Glutamatergic neuron (in vitro differentiated cells): ENCODE data around the gene SPRY4. TPM values are rescaled to one million over a fixed set of nuclear protein-coding genes. Genes with fewer than 3 reads are reported as not detected.

Experiments used
- DNase-seq: peaks from one replicate; pipeline ENCODE4 v3.0.0; 2022
- H3K27ac Mint-ChIP-seq: one replicate; pipeline ENCODE4 v1.8.0; 2020; ENCODE audit warnings: mild to moderate bottlenecking, mixed read lengths, inconsistent platforms; ENCODE audit not compliant: unreplicated experiment
- H3K27me3 Mint-ChIP-seq: one replicate; pipeline ENCODE4 v1.8.0; 2020; ENCODE audit warnings: mild to moderate bottlenecking, moderate library complexity, mixed read lengths, inconsistent platforms; ENCODE audit not compliant: unreplicated experiment
- H3K36me3 Mint-ChIP-seq: one replicate; pipeline ENCODE4 v1.8.0; 2020; ENCODE audit warnings: mild to moderate bottlenecking, mixed read lengths, inconsistent platforms; ENCODE audit not compliant: unreplicated experiment
- H3K4me1 Mint-ChIP-seq: one replicate; pipeline ENCODE4 v1.8.0; 2020; ENCODE audit warnings: mild to moderate bottlenecking, low read depth, mixed read lengths, inconsistent platforms; ENCODE audit not compliant: unreplicated experiment
- H3K4me3 Mint-ChIP-seq: one replicate; pipeline ENCODE4 v1.8.0; 2020; ENCODE audit warnings: mild to moderate bottlenecking, mixed read lengths, inconsistent platforms; ENCODE audit not compliant: unreplicated experiment
- H3K9me3 Mint-ChIP-seq: one replicate; pipeline ENCODE4 v1.8.0; 2020; ENCODE audit warnings: mild to moderate bottlenecking, moderate library complexity, mixed read lengths, inconsistent platforms; ENCODE audit not compliant: unreplicated experiment
- CTCF ChIP-seq: fragments of 200-600 bp; sonication (generic); IDR thresholded peaks from one replicate; pipeline ENCODE4 v1.5.0; 2021; ENCODE audit not compliant: partially characterized antibody, unreplicated experiment
- total RNA-seq: library from RNA; stranded (reverse); fragmentation: NEBNext Ultra II Directional; extraction: Animal tissue kit (Norgen Biotek cat#: 25700); gene quantifications from one replicate; pipeline ENCODE4 v1.2.1, GENCODE V29; 2021; ENCODE audit not compliant: unreplicated experiment

SPRY4 gene
- total RNA-seq, 1 donor from 2014 or later, result 12.5 TPM

GRCh38 chr5:142292808-142293207 lies 32.0 kb downstream of the SPRY4 start:
- peaks cover 2% of the 10 kb centered on the region for H3K9me3 Mint-ChIP-seq
- no peak overlapping the region for H3K27ac Mint-ChIP-seq
- no peaks in the 10 kb centered on the region for H3K36me3 Mint-ChIP-seq
- peaks cover 1% of the 10 kb centered on the region for H3K27me3 Mint-ChIP-seq
- H3K4me3 Mint-ChIP-seq, result no peak overlapping the region
- no peak for TF ChIP-seq CTCF
- H3K4me1 Mint-ChIP-seq, result peaks cover 13% of the 10 kb centered on the region
- DNase-seq, result no peak

- Mint-ChIP-seq H3K9me3 (peaks cover 2% of the 10 kb centered on the region), H3K36me3 (no peaks in the 10 kb centered on the region), H3K27ac (no peak overlapping the region), H3K4me1 (peaks cover 14% of the 10 kb centered on the region), H3K27me3 (peaks cover 1% of the 10 kb centered on the region), H3K4me3 (no peak overlapping the region)
- DNase-seq, result no peak
- TF ChIP-seq CTCF, result no peak
These were observed 32.6 kb downstream of the SPRY4 start for GRCh38 chr5:142292249-142292648.

GRCh38 chr5:142290577-142291299 lies 34.1 kb downstream of the SPRY4 start:
- no peak overlapping the region for H3K27ac Mint-ChIP-seq
- H3K4me3 Mint-ChIP-seq, result no peak overlapping the region
- DNase-seq, result no peak
- no peaks in the 10 kb centered on the region for H3K36me3 Mint-ChIP-seq
- H3K4me1 Mint-ChIP-seq, result peaks cover 6% of the 10 kb centered on the region
- no peaks in the 10 kb centered on the region for H3K9me3 Mint-ChIP-seq
- H3K27me3 Mint-ChIP-seq, result peaks cover 5% of the 10 kb centered on the region
- TF ChIP-seq CTCF, result no peak

- TF ChIP-seq CTCF, result no peak
- no peak overlapping the region for H3K27ac Mint-ChIP-seq
- H3K36me3 Mint-ChIP-seq, result no peaks in the 10 kb centered on the region
- H3K4me1 Mint-ChIP-seq, result peaks cover 2% of the 10 kb centered on the region
- H3K4me3 Mint-ChIP-seq, result no peak overlapping the region
- no peaks in the 10 kb centered on the region for H3K9me3 Mint-ChIP-seq
- peaks cover 5% of the 10 kb centered on the region for H3K27me3 Mint-ChIP-seq
- DNase-seq, result no peak
These were observed 34.9 kb downstream of the SPRY4 start for GRCh38 chr5:142289708-142290576.

GRCh38 chr5:142287973-142288313 lies 36.9 kb downstream of the SPRY4 start:
- no peaks in the 10 kb centered on the region for H3K36me3 Mint-ChIP-seq
- H3K9me3 Mint-ChIP-seq, result no peaks in the 10 kb centered on the region
- no peak overlapping the region for H3K4me3 Mint-ChIP-seq
- H3K4me1 Mint-ChIP-seq, result peaks cover 2% of the 10 kb centered on the region
- no peak overlapping the region for H3K27ac Mint-ChIP-seq
- H3K27me3 Mint-ChIP-seq, result peaks cover 4% of the 10 kb centered on the region
- no peak for DNase-seq
- no peak for TF ChIP-seq CTCF
